K562 (cell line): ENCODE results near the gene HSDL2. TPM values are rescaled to one million over a fixed set of nuclear protein-coding genes. Genes with fewer than 3 reads are reported as not detected.

Experiments used
- C11orf30 ChIP-seq: fragments of 450-650 bp; IDR thresholded peaks from 2 replicates; pipeline ENCODE4 v1.6.1; 2016; ENCODE audit warnings: low read depth, mild to moderate bottlenecking
- CBX5 ChIP-seq: IDR thresholded peaks from 2 replicates; pipeline ENCODE4 v1.6.1; 2014; ENCODE audit warnings: low read depth, borderline replicate concordance
- ELF4 ChIP-seq: fragments of 450-650 bp; formaldehyde crosslinking; IDR thresholded peaks from 2 replicates; pipeline ENCODE4 v1.4.0; 2022; ENCODE audit warnings: missing genetic modification characterization
- EP300 ChIP-seq: IDR thresholded peaks from 2 replicates; pipeline ENCODE4 v1.6.1; 2012; ENCODE audit warnings: low read length, improper control_type of control experiment
- MAFG ChIP-seq: fragments of 450-650 bp; conservative IDR thresholded peaks from 2 replicates; pipeline ENCODE4 v1.6.1; 2016; ENCODE audit warnings: missing genetic modification characterization, missing compliant biosample characterization
- MEF2A ChIP-seq: IDR thresholded peaks from 2 replicates; pipeline ENCODE4 v1.6.1; 2011; ENCODE audit warnings: low read depth, mild to moderate bottlenecking, low read length, moderate library complexity; ENCODE audit not compliant: control insufficient read depth
- NFE2 ChIP-seq: IDR thresholded peaks from 2 replicates; pipeline ENCODE4 v1.6.1; 2014; ENCODE audit warnings: antibody characterized with exemption, low read depth
- PHB2 ChIP-seq: fragments of 450-650 bp; IDR thresholded peaks from 2 replicates; pipeline ENCODE4 v1.6.1; 2017; ENCODE audit warnings: low read depth
- RCOR1 ChIP-seq, 2 experiments: IDR thresholded peaks; 2 replicates each; pipeline ENCODE4 v1.6.1; 2012; ENCODE audit warnings: low read depth in 2 of 2, low read length in 2 of 2, borderline replicate concordance in 1 of 2, improper control_type of control experiment in 1 of 2
- SMAD3 ChIP-seq: fragments of 450-650 bp; formaldehyde crosslinking; conservative IDR thresholded peaks from 2 replicates; pipeline ENCODE4 v1.4.0; 2020; ENCODE audit warnings: mild to moderate bottlenecking
- SMARCE1 ChIP-seq: fragments of 450-650 bp; IDR thresholded peaks from 2 replicates; pipeline ENCODE4 v1.7.1; 2016; ENCODE audit warnings: mild to moderate bottlenecking
- SOX6 ChIP-seq: fragments of 450-650 bp; IDR thresholded peaks from 2 replicates; pipeline ENCODE4 v1.6.1; 2014; ENCODE audit warnings: mild to moderate bottlenecking
- SUPT5H ChIP-seq: fragments of 450-650 bp; IDR thresholded peaks from 2 replicates; pipeline ENCODE4 v1.6.1; 2016
- ZNF695 ChIP-seq: fragments of 450-650 bp; formaldehyde crosslinking; IDR thresholded peaks from 2 replicates; pipeline ENCODE4 v1.4.0; 2020; ENCODE audit warnings: mild to moderate bottlenecking, moderate library complexity
- ZSCAN29 ChIP-seq: fragments of 450-650 bp; IDR thresholded peaks from 2 replicates; pipeline ENCODE4 v1.6.1; 2017
- polyA plus RNA-seq, 8 experiments: library from polyadenylated mRNA; depleted of rRNA in 4 of 8; stranded (reverse) in 5 of 8; unstranded in 3 of 8; fragments of >200 nt; fragmentation: Nextera tagmentation in 2 of 8; fragmentation: Illumina TruSeq in 1 of 8; extraction: Ambion mirVana in 2 of 8; extraction: Trizol in 1 of 8; gene quantifications; 2 replicates each; pipeline versions ENCODE4 v1.2.1 to v1.2.3, GENCODE V29; 2011 to 2014; ENCODE audit warnings: inconsistent platforms in 1 of 8, missing spikeins in 1 of 8
- total RNA-seq, 7 experiments: library from RNA; depleted of rRNA in 6 of 7; stranded (reverse); fragments of >200 nt in 6 of 7; fragmentation: Illumina TruSeq in 2 of 7; extraction: Trizol in 2 of 7; gene quantifications; 2 replicates each; pipeline versions ENCODE4 v1.2.1 to v1.2.3, GENCODE V29; 2011 to 2021; ENCODE audit warnings: low replicate concordance in 1 of 7
- TF ChIP-seq, protein P1 (sequence below), 2 experiments: IDR thresholded peaks in 1 of 2; conservative IDR thresholded peaks in 1 of 2; 2 replicates each; pipeline ENCODE4 v1.6.1; 2016; ENCODE audit warnings: low read depth in 2 of 2, mild to moderate bottlenecking in 1 of 2, missing compliant biosample characterization in 1 of 2, missing genetic modification characterization in 1 of 2, moderate library complexity in 1 of 2
- TF ChIP-seq, protein P2 (sequence below): fragments of 250-450 bp; sonication (Bioruptor Pico); IDR thresholded peaks from 2 replicates; pipeline ENCODE4 v1.5.1; 2021; ENCODE audit warnings: mild to moderate bottlenecking
- TF ChIP-seq, protein P3 (sequence below): sonication (generic); formaldehyde crosslinking; IDR thresholded peaks from 2 replicates; pipeline ENCODE4 v1.8.1; 2023; ENCODE audit warnings: mild to moderate bottlenecking, missing genetic modification reagents

HSDL2 gene
- total and polyA plus RNA-seq, 9 of the 15 experiments (the other 6 are each of a cell fraction or from before 2014, with no cell fraction given) = 22.8 to 74.1 (median 35.6) TPM

DNA sequence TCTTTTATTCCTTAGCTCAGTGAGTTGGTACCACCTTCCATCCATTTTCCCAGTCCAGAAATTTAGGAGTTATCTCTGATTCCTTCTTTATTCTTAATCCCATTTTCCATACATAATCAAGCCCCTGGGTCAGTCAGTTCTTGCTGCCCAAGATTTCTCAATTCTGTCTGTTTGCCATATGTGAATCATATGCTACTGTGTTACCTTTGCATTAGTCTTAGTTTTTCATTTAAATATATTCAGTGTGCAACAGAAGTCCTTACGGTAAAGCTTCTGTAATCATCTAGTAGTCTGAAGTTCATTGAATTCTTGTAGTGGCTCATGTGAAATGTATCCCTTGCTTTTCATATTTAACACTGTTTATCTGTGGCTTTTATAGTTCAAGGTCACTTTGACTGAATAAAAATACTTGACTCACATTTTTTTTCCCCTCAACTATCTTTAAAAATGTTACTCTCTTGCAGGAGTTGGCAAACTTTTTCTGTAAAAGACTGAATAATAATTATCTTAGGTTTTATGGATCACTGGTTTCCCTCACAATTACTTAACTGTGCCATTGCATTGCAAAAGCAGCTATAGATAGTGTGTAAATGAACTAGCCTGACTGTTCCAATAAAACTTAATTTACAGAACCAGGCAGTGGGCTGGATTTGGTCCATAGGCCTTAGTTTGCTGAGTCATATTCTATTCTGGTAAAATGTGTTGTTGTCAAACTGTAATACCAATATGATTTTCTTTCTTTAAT is 113.7 kb downstream of the HSDL2 start (continued):
- TF ChIP-seq CBX5 (no peak), SUPT5H (no peak), MEF2A (peak; percentile 62; the same call in 1 of the 2 replicates), C11orf30 (peak; percentile 62), PHB2 (no peak), ZNF695 (no peak), SMAD3 (CRISPR knock-in tag) (no peak), SMARCE1 (no peak), EP300 (no peak), MAFG (tag) (peak; percentile 18; the same call in 1 of the 2 replicates), ELF4 (CRISPR knock-in tag) (no peak), ZSCAN29 (no peak), SOX6 (no peak), RCOR1 (IDR thresholded peaks at IDR 0.05; ENCODE audit: borderline replicate concordance in 1 of 2, low read depth in 2 of 2, low read length in 2 of 2) (no peak), NFE2 (peak; percentile 69; the same call in 1 of the 2 replicates)
- TF ChIP-seq, protein P1, sequence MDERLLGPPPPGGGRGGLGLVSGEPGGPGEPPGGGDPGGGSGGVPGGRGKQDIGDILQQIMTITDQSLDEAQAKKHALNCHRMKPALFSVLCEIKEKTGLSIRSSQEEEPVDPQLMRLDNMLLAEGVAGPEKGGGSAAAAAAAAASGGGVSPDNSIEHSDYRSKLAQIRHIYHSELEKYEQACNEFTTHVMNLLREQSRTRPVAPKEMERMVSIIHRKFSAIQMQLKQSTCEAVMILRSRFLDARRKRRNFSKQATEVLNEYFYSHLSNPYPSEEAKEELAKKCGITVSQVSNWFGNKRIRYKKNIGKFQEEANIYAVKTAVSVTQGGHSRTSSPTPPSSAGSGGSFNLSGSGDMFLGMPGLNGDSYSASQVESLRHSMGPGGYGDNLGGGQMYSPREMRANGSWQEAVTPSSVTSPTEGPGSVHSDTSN (CRISPR knock-in tag; IDR thresholded peaks at IDR 0.05; ENCODE audit: low read depth) = no peak
- TF ChIP-seq, protein P1 (tag; conservative IDR thresholded peaks at IDR 0.05; ENCODE audit: low read depth) = no peak
- TF ChIP-seq, protein P2, sequence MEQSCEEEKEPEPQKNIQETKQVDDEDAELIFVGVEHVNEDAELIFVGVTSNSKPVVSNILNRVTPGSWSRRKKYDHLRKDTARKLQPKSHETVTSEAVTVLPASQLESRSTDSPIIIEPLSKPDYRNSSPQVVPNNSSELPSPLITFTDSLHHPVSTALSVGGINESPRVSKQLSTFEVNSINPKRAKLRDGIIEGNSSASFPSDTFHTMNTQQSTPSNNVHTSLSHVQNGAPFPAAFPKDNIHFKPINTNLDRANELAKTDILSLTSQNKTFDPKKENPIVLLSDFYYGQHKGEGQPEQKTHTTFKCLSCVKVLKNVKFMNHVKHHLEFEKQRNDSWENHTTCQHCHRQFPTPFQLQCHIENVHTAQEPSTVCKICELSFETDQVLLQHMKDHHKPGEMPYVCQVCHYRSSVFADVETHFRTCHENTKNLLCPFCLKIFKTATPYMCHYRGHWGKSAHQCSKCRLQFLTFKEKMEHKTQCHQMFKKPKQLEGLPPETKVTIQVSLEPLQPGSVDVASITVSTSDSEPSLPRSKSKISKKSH (CRISPR knock-in tag) = no peak
- TF ChIP-seq, protein P3, sequence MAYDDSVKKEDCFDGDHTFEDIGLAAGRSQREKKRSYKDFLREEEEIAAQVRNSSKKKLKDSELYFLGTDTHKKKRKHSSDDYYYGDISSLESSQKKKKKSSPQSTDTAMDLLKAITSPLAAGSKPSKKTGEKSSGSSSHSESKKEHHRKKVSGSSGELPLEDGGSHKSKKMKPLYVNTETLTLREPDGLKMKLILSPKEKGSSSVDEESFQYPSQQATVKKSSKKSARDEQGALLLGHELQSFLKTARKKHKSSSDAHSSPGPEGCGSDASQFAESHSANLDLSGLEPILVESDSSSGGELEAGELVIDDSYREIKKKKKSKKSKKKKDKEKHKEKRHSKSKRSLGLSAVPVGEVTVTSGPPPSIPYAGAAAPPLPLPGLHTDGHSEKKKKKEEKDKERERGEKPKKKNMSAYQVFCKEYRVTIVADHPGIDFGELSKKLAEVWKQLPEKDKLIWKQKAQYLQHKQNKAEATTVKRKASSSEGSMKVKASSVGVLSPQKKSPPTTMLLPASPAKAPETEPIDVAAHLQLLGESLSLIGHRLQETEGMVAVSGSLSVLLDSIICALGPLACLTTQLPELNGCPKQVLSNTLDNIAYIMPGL (CRISPR knock-in tag) = no peak
